HG03196 (cell line): Measurements from ENCODE around the gene PRXL2B.

ENCODE experiments used
- ATAC-seq: cut with Tn5 transposase; IDR thresholded peaks from one replicate; pipeline ENCODE4 v1.9.1; 2021; ENCODE audit not compliant: unreplicated experiment

The PRXL2B gene

DNA sequence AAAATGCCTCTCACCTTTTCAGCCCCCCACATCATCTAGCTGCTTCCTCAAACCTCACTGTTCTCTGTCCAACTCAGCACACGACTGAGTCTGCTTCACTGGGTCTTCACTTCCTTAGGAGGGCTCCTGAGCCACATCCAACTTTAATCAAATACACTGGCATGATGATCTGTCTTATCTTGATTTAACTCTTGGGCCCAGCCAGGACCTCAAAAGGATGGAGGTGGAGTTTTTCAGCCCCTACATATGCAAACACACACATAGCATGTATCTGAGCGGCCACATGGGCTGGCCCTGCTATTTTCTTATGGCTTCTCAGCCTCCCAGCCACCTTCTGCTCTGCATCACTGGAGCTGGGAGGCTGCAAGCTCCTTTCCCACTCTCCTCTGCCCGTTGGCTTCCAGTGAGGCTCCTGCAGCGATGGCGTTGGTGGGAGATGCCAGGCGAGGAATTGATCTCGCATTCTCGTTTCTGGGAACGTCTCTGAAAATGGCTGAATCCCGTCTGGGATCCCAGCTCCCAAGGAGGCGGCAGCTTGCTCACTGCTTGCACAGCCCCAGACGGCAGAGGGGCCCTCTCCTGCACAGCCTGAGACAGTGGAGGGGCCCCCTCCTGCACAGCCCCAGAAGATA is 1.8 kb upstream of the PRXL2B start:
- no peak for ATAC-seq

DNA sequence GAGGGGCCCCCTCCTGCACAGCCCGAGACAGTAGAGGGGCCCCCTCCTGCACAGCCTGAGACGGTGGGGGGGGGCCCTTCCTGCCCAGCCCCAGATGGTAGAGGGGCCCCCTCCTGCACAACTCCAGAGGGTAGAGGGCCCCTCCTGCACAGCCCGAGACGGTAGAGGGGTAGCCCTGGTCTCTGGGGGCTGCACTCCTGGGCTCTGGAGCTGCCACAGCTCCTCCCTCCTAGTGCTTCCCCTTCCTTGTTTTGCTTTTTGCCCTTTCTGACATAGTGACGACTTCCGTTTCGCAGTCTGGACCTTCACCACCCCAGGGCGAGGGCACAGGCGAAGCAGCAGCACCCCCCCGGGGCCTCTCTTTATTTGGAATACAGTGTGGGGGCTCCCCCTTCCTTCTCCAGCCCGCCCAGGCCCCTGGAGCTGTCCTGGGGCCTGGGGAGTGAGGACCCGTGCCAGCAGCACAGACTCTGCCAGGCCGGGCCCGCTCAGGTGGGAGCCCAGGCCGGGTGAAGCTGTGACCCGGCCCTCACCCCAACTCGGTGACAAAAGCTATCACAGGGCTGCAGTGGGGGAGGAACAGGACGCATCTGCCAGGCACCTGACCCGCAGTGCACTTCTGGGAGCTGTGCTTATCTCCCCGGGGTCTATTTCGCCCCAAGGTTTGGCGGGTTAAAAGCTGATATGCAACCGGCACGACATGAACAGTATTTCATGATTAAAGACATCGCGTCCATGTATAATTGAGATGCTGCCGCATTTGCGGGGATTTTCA is 1.1 kb upstream of the PRXL2B start:
- ATAC-seq: peak; percentile 46

DNA sequence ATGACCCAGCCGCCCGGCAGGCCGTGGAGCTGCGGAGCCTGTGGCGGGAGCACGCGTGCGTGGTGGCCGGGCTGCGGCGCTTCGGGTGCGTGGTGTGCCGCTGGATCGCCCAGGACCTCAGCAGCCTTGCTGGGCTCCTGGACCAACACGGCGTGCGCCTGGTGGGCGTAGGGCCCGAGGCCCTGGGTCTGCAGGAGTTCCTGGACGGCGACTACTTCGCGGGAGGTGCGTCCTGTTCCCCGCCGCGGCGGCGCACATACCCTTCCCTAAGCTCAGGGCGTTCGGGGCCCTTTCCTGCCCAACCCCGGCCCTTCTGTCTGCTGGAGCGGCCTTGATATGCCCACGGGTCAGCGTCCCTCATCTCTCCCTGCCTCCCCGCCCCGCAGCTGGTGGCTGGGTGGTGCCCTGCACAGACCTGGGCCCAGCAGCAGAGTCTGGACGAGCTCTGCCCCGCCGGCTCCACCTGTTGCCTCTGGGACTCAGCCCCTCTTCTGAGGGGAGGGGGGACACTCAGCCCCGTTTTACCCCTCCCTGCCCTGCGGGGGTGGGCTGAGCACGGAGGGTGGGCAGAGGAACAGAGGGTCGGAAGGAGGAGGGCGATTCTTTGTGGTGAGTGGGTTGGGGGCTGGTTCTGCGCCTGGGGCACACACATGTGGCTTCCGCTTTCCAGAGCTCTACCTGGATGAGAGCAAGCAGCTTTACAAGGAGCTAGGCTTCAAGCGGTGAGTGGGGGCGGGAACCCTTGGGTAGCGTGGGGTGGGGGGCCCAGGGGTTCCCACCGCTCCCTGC is 688 bp downstream of the PRXL2B start:
- no peak for ATAC-seq

DNA sequence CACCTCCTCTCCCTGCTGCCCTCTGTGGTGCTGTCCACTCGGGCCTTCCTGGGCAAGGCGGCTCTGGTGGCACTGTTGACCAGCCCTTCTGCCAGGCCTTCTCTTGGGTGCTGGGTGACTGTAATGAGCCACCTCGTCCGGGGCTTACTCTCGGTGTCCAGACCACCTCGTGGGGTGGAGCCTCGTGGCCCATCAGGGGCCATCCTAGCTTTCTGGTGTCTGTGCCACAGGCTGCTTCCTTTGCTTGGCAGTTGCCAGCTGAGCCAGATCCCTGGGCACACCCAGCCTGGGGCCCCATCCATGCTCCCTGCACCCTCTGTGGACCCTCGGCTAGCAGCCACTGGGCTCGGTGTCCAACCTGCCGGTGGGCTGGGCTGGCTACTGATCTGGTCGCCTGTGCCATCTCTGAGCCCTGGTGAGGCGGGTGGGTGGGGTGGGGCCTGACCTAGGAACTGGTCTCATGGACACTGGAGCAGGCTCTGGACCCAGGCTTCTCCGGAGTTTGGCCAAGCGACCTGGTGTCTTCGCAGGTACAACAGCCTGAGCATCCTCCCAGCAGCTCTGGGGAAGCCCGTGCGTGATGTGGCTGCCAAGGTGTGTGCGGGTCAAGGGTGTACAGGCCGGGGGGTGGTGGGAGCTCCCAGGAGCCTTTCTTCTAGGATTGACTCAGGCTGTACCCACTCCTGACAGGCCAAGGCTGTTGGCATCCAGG is 1.4 kb downstream of the PRXL2B start:
- no peak for ATAC-seq

DNA sequence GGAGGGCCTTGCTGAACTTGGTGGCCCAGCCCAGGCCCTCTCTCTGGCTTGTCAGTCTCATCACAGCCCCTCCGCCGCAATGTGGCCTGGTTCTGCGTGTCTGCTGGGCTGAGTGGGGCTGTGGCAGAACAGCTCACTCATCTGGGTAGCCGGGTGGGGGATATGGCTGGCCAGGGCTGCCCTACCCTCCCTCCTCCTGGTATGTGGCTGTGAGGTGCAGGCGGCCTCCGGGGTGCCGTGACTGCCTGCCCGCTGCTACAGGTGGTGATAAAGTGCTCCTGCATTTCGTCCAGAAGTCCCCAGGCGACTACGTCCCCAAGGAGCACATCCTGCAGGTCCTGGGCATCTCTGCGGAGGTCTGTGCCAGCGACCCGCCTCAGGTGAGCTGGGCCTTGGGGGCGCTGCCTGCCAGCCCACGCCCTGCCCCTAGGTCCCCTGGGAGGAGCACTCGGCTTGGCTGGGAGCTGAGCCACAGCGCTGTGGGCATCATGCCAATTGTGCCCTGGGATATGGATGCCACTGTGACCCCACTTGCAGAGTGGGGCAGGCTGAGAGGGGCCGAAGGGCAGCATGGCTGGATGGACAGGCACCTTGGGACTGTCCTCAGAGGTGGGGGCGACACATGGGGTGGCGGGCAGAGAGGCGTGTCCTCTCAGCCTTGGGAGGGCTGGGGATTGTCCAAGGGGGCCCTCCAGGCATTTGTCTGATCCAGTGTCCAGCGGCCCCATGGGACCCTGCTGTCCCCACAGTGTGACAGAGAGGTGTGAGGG is 2.3 kb downstream of the PRXL2B start:
- no peak for ATAC-seq

DNA sequence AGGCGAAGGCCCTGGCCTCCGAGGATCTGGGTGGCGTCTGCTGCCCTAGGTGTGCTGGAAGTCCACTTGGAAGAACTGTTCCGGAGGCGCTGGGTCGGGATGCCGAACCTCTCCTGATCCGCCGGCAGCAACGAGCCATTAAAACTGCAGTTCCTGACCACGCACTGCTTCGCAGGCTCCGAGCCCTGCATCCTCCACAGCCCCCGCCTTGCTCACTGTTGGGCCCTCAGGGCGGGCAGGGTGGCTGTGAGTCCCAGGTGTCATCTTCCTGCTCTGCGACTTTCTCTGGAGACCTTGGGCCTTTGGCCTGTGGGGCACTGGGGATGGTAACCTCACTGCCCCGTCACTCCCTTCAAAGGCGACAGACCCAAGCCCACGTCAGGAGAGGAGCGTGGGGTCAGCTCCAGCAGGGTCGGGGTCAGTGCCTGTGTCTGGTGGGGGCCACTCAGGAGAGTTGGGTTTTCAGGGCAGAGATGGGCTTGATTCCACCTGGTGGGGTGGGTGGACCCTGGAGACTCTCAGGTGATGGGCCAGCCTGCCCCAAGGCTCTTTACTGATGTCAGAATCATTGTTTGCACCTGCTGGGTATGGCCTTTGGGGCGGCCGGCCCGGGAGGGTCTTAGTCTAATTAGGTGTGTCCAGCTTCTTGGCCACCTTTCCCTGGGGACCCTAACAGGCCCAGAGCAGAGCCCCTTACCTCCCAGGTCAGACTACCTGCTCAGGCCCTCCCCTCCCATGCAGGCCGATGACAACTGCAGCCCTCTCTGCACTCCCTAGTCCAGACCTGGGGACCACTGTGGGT is 3.1 kb downstream of the PRXL2B start:
- ATAC-seq: no peak

DNA sequence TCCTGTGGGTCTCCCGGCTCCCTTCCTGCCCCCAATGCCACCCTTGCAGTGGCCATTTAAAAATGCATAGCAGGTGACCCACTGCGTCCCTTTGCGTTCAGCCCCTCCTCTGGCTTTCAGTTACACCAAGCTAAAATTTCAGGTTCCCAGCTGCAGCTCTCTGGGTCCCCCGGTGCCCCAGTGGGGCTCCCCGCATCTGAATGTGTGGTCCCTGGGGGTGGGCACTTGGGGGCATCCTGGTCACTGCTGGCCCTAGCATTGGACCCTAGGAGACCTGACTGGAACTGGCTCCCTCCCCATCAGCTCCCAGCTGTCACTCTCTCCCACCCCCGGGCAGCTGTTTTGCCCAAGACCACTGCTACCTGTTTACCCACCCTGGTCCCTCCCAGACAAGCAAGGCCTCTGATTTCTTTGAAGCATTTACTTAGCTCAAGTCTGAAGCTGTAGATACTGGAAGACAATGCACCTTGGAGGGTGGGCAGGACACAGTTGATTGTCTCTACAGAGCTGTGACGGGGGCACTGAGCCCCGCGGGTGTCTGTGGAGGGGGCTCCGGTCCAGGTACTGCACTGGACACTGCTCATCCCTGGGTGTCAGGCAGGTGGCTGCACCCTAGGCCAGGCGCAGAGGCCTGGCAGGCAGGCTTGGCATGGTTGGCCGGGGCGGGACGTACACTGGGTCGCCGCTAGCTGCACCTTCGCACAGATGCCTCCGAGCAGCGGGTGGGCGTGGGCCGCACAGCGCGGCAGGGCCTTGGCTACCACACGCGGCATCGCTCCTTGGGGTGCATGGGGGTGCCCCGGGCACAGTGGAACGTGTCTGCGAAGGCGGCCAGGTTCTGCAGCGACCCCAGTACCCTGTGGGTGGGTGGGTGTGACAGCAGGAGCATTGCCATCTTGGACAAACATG is 3.9 kb downstream of the PRXL2B start:
- ATAC-seq: no peak

DNA sequence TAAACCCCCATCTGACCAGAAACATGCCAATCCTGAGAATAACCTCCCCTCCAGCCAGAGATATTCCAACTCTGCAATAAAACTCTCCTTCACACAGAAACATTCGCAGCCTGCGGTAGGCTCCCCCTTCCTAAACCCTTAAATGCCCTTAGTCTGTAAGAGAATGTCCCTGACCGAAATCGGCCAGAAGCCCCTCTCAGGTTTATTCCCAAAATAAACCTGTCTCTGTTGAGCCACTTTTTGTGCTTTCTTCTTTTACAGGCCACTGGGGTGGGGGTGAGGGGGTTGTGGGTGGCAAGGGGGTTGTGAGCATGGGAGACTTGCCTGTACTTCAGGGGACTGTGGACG is 4.6 kb downstream of the PRXL2B start:
- ATAC-seq: no peak

DNA sequence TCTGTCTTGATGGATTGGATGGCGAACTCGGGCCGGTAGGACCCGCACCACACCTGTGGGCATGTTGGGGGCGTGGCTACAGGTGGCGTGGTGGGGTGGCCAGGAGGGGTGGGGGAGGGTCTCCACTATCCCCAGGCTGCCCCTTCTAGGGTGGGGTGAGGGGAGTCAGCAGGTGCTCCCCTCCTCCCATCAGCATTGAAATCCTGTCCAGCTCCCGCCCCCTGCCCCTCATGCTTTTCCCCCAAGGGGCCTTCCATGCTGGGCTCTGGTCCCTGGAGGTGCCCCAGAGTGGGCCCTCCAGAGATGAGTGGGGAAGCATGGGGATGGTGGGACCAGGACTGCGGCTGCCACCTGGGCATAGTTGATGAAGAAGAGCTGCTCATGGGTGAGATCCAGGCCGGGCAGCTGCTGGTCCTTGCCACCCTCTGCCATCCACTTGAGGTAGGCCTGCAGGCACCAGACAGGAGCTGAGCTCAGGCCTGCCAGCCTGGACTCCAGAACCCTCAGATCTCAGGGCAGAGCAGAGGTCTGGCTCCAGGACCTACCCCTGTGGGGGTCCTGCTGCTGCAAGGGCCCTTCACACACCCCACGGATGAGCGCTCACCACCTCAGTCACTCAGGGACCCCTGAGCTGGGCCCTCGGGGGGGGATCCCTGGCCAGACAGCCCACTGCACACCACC is 5.1 kb downstream of the PRXL2B start:
- no peak for ATAC-seq

DNA sequence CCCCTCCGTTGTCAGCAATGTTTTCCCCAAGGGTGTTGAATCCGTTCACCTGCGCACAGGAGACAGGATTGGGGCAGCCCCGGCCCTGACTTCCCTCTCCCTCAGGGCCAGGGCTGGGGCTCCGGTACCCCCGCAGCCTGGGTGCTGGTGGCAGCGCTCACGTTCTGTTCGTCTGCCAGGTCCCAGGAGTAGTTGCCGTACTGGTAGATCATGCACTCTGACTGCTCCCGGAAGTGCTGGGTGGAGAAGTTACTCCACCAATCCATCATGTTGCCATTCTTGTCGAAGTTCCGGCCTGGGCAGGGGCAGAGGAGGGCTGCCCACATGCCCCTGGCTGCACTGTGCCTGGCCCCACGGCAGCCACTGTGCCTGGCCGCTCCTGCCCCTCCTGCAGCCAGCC is 6.1 kb downstream of the PRXL2B start:
- no peak for ATAC-seq

DNA sequence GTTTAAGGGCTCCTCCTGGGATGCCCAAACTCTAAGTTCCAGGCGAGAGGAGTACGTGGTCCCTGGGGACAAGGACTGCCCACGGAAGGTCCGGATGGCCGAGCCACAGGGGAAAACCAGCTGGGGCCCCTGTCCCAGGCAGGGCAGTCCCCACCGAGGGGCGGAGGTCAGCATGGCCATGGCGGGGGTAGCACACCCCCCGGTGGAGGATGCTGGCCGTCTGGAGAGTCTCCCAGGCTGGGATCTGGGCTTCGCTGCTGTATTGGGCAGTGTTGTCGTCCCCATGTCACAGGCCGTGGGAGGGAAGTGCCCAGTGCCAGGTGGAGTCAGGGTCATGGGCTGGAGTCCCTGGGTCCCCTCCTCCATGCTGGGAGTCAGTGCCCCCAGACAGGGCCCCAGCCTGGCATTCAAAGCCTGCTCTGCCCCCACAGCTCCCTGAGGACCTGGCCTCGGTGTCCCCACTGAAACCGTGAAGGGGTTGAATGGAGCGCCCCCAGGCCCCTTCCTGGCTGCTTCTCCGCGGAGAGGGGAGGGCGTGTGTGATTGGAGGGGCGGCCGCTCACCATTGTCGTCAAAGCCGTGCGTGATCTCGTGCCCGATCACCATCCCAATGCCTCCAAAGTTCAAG is 6.8 kb downstream of the PRXL2B start:
- no peak for ATAC-seq

DNA sequence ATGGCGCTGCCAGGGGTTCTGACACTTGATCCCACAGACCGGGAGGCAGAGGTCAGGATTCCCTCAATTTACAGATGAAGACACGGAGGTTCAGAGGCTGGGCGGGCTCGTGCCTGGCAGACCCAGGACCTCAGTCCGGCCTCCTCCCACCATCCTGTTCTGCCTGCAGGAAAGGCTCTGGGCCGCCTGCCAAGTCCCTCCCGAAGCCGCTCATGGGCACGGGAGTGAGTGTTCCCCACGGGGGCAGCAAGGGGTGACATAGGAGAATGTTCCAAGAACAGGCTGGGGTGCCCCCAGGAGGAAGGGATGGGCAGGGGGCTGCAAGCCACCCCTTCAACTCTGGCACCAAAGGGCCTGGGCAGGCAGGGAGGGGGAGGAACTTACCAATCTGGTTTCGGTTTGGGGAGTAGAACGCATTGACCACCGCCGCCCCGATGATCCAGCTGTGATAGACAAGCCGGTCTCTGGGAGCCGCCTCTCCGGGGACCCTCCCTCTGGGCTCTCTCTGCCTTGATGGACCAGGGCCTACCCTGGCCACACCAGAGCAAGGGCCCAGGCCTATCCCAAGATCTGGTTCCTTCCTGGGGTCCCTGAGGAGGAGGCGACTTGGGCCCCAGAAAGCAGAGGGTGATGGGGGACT is 7.5 kb downstream of the PRXL2B start:
- no peak for ATAC-seq

DNA sequence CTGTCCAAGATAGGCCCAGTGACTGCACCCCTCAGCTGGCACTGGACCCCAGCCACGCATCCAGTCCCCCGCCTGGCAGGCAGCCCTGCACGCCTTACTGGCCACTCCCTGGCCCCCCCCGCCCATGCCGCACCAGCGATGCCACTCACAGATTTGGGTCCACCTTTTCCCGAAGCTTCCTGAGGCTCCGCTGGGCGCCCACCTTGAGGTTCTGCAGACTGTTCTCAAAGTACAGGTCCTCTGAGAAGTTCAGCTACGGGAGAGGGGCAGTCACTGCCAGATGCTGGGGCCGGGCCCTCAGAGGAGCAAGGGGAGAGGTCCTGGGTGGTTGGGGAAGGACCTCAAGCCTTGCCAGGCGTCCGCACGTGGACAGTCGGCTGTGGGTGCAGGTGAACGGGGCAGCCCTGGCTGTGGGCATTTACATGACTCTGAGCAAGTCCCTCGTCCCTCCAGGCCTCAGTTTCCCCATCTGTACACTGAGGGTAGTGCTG is 8.1 kb downstream of the PRXL2B start:
- ATAC-seq: no peak

DNA sequence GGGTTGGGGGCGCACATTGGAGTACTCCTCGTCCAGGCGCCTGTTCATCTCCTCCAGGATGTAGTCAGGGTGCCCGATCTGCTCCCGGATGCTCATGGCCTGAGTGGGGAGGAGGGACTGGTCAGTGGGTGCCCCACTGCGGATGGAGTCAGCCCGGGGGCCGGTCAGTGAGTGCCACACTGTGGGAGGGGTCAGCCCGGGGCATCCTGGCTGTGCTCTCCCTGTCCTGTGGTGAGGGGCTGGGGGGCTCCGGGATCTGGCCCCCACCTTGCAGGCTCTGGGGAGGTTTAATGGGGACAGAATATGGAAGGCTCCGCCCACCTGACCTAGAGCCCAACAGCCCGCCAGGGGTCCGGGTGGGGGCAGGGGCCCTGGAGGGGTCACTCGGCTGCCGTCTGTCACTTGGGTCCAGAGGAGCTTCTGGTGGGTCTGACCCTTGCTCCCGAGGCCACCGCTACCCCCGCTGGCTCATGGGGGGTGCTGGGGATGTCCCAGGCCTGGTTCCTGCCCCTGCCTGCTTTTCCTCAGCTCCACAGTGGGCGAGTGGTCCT is 8.8 kb downstream of the PRXL2B start:
- ATAC-seq: no peak

DNA sequence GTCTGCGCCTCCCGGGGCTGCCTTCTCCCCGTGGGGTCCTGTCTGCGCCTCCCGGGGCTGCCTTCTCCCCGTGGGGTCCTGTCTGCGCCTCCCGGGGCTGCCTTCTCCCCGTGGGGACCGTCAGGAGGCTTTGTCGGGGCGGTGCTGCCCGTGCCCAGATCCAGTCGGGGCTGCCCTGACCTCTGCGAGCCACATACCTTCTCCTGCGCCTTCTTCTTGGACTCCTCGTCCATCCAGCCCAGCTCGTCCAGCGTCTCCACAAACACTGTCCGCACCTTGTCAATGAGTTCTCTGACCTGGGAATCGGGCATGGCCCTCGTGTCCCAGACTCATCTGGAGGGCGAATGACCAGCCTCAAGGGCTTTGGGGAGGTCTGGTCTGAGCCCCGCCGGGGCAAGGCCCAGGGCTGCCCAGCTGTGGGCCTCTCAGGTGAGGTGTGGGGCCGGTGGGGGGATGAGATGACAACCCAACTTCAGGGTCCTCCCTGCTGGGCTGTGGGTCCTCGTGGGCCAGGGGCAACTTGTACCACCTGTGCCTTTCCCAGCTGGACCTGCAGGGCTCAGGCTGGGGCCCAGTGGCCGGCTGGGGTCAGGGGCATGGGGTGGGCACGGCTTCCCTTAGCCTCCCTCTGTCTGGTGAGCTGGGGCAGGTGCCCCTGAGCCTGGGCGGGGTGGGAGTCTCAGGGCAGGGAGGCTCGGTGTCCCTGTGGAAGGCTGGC is 9.4 kb downstream of the PRXL2B start:
- no peak for ATAC-seq
